C4-2B (cell line): ENCODE results near the gene PDE4B.

ENCODE experiments used
- H3K27ac ChIP-seq: fragments of 450-650 bp; 2 replicates; pipeline ENCODE4 v1.5.1; 2017
- ZFX ChIP-seq: fragments of 450-650 bp; IDR thresholded peaks from 2 replicates; pipeline ENCODE4 v1.6.1; 2017
- TF ChIP-seq, protein P1 (sequence below): fragments of 450-650 bp; conservative IDR thresholded peaks from 2 replicates; pipeline ENCODE4 v1.5.1; 2017; ENCODE audit warnings: mild to moderate bottlenecking

PDE4B gene

DNA sequence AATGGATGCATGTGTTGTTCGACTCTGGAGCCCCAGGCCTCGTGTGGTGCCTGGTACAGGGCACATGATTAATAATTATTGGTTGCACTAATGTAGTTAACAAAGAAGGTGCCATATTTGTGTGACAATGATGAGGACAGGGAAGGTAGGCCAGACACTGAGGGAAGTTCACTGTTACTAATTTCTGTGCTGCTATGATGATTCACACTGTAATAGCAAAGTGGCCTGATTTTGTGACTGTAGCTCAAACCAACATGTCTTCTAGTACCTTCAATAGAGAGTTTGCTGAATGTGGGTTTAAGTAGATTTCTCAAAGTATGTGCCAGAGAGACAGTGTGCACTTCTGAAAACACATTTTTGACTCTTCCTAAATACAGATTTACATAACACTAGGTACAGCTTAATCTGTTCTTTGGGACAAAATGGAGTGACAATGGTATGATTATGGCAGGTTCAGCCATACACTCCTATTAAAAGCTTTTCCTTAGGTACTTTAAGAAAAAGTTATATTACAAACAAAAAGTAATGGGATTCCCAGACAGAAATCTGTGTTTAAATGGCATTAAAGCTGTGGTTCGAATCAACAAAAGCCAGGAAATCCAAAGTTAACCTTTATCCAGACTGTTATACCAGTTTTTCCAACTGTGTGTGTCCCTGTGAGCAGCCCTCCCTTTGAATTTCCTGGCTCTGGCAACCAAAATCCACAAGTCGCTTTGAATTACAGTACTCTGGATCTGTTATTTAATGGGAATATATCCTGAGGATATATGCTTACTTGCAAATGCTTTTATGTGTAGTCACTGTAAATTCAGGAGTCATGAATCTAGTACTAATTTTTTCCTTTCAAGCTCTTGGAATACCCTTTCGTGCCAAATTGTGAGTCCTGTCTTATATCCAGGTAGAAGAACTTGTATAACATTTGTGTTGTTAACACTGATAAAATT, 464.2 kb downstream of the PDE4B start:
- no peak for TF ChIP-seq ZFX
- TF ChIP-seq, protein P1, sequence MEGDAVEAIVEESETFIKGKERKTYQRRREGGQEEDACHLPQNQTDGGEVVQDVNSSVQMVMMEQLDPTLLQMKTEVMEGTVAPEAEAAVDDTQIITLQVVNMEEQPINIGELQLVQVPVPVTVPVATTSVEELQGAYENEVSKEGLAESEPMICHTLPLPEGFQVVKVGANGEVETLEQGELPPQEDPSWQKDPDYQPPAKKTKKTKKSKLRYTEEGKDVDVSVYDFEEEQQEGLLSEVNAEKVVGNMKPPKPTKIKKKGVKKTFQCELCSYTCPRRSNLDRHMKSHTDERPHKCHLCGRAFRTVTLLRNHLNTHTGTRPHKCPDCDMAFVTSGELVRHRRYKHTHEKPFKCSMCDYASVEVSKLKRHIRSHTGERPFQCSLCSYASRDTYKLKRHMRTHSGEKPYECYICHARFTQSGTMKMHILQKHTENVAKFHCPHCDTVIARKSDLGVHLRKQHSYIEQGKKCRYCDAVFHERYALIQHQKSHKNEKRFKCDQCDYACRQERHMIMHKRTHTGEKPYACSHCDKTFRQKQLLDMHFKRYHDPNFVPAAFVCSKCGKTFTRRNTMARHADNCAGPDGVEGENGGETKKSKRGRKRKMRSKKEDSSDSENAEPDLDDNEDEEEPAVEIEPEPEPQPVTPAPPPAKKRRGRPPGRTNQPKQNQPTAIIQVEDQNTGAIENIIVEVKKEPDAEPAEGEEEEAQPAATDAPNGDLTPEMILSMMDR: no peak
- H3K27ac ChIP-seq: no peak overlapping the region

DNA sequence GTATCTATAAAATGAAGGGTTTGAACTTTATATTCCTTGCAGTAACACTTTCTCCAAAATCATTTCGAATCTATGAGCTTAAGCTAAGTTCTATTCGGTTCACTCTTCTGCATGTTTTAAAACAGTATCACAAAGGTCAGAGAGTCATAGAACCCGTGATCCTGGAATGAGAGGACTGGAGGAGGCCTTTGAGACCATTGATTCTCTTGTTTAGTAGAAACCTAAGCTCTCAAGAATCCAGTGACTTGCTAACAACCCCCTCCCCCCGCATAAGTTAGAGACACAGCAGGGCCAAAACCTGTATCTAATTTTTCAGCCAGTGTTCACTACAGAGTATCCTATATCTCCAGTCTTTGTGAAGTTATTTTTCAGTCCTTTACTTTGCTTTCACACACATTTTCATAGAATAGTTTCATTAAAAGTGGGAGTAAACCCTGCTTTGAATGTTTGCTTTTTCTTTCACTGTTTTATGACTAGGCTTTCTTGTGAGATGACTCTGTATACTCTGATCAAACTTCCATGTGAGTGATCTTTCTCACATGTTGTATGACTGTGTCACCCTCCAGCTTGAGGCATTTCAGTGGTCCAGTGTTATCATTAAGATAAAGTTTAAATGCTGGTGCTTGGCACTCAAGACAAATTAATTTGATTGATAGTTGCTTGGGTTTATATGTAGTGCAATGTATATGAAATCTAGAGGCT, 465.9 kb downstream of the PDE4B start:
- no peak overlapping the region for H3K27ac ChIP-seq
- TF ChIP-seq, protein P1: no peak
- TF ChIP-seq ZFX: no peak

GRCh38 chr1:66261364-66261763, 468.7 kb downstream of the PDE4B start:
- TF ChIP-seq, protein P1: no peak
- no peak for TF ChIP-seq ZFX
- H3K27ac ChIP-seq: no peak overlapping the region

DNA sequence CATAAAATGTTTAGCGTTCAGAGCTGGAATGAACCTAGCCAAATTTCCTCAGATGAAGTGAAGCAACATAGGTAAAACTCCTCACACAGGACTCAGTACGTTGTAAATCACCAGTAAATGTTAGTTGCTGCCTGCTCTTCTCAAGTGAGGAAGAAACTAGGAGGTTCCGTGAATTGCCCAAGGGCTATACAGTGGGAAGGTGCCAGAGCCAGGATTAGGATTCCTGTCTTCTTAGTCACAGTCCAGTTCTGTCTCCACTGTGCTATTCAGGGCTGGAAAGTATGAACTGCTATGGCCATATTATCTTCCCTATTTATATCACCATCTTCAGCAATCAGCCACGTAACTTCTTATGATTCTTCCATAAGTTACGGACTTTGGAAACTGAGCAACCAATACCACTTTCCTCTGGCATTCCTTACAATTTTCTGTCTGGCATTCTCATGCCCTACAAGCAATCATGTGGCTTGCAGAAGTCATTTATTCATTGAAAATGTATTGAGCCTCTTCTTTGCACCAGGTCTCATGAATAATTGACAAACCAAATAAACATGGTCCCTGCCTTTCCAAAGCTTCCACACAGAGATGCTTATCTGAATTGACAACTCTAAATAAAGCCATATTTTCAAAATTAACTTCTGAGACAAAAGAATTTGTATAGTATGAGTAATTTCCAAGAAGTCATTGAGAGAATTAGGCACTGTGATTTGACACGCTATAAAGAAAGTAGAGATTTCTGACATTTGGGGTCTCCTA, 469.7 kb downstream of the PDE4B start:
- TF ChIP-seq ZFX: no peak
- TF ChIP-seq, protein P1: no peak
- no peak overlapping the region for H3K27ac ChIP-seq

- no peak overlapping the region for H3K27ac ChIP-seq
- TF ChIP-seq, protein P1: no peak
- no peak for TF ChIP-seq ZFX
These were observed 472.6 kb downstream of the PDE4B start for GRCh38 chr1:66265268-66265667.

GRCh38 chr1:66265796-66266195, 473.1 kb downstream of the PDE4B start:
- no peak overlapping the region for H3K27ac ChIP-seq
- TF ChIP-seq, protein P1: no peak
- no peak for TF ChIP-seq ZFX
